ENCODE results near the gene DPYSL4.

Gene DPYSL4

DNA sequence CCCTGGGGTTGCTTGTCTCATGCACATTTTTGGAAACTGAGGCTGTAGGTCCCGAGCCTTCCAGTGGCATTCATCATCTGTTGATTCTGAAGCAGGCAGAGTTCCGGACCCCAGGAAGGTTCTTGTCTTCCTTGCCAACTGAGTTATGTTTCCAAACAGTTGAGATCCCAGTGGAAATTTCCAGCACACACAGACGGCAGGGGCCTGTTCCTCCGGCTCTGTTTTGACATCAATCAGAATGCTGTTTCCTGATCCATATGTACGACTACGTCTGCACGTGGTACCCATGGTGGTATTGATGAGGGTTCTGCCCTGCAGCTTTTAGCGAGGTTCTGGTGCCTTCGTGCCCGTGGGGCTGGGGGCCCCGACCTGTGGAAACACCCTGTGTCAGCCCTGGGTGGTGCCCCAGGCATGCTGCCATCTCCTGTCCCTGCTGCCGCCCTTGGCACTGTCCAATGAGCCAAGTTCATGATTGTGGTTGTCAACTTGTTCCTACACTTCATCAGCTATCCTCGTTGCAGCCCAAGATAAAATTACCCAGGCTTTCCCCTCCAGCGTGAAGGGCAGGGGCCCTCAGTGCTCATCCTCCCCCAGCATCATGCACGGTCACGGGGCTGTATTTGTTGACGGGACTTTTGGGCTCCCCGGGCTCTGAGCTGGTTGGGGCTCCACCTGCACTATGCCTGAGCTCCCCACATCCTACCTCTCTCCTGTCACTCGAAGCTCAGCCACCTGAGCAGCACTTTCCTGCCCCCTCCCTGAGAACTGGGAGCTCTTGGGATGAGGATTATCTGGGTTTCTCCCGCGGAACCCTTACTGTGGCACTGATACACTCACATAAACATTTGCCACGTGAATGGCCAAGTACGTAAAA, 7.8 kb upstream of the DPYSL4 start:
- DNase-seq (ENCODE audit: low read depth in 2 of 2), result no peak

DNA sequence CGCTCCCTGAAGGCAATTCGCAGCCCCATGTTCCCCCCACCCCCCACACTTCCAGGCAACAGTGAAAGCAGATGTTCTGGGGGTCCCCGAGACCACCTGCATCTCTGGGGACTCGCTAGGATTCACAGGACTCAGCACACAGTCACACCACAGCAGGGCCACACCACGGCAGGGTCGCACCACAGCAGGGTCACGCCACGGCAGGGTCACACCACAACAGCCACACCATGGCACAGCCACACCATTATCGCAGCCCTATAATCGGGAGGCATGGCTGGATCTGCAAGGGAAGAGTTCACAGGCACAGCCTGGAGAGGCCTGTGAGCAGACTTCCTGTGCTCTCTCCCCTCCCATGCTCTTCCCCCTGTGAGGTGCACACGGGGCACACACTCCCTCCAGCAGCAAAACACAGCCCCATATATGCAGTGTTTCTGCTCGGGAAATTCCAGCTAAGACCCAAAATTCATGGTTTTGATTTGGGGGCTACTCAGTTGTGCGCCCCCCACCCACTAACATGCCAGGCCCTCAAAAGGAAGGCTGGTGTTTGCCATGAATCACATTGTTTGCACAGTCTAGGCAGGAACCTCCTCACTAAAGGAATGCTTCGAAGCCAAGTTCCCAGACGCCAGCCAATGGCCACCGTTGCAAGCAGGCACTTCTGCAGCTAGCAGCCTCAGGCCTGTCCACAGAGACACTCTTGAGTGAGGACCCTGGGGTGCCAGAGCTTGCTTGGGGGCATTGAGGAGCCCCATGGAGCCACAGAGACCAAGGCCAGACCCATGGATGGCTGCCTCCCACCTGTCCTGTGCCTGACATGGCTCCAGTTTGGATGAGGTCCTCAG, 7.0 kb upstream of the DPYSL4 start:
- no peak for DNase-seq (ENCODE audit: low read depth in 2 of 2)

- DNase-seq (ENCODE audit: low read depth in 2 of 2), result no peak
Measured at GRCh38 chr10:132180736-132181135, 6.0 kb upstream of the DPYSL4 start.

GRCh38 chr10:132181691-132182425, 4.9 kb upstream of the DPYSL4 start:
- no peak for DNase-seq (ENCODE audit: low read depth in 2 of 2)

DNA sequence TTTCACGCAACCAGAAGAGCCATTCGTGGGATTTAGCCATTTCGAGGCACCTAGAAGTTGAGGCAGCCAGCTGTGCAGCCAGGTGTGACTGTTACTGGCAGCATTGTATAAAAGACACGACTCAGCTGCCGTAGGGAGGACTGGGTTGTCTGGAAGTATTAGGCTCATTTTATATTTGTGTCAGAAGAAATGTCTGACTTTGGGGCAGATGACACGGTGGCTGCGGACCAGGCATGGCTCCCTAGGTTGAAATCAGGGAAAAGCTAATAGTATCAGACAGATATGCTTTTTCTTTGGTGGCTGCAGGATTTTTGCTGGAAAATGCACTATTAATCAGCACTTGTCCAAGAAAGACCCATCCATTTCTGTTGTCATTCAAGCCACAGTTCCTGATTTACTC, 4.2 kb upstream of the DPYSL4 start:
- no peak for DNase-seq (ENCODE audit: low read depth in 2 of 2)

- DNase-seq (ENCODE audit: low read depth in 2 of 2), result no peak
Measured at GRCh38 chr10:132183046-132183445, 3.7 kb upstream of the DPYSL4 start.

DNA sequence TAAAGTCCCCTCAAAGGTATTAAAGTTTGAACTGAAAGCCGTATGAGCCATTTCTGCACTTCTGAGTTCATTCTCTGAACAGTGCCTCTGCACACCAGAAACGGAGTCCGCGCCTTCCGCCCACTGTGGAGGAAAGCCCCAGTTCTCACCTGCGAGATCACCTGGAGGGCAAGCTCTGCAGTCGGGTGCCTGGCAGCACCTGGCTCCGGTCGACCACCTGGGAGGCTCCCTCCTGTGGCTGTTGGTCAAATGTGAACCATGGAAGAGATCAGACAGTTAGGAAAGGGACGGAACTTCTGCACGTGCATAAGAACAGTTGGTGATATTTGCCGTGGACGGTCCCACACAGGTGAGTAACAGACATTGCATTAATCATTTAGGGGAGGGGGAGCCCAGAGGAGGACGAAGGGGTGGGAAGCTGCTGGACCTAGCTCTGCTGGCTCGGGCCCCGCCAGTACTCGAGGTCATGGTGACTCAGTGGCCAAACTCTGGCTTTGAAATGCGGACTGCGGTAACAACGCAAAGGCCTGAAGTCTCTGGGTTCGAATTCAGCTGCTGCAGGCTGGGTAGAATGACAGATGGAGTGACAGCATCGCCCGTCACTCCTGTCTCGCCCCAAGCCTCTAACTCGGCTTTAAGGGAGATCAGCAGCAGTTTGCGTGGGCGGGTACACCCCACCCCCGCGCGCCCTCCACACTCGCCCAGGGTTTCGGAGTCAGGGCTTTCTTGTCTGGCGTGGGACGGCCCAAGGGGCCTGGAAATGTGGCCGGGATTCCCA, 1.7 kb upstream of the DPYSL4 start:
- no peak for DNase-seq (ENCODE audit: low read depth in 2 of 2)

- DNase-seq (ENCODE audit: low read depth in 2 of 2), result peak in 1 of 2 donors; percentile 17
Measured at GRCh38 chr10:132185601-132186487, 904 bp upstream of the DPYSL4 start.

- no peak for DNase-seq (ENCODE audit: low read depth in 2 of 2)
Measured at GRCh38 chr10:132187430-132188138, 836 bp downstream of the DPYSL4 start.

DNA sequence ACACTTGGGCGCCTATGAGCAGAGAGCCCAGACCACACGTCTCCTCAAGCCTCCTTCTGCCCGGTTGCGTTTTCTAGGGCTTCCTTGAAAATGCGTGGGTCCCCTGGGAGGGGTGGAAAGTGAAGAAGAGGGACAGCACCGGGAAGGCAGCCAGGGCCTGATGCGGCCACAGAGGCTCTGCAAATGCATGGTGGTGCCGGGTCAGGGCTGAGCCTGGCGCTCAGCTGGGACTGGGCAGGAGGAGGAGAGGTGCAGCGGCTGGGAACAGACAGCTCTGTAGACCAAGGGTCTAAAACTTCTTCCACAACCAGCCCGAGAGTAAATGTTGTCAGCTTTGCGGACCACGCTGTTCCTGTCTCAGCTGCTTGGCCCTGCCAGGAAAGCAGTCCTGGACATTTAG, 1.6 kb downstream of the DPYSL4 start:
- DNase-seq (ENCODE audit: low read depth in 2 of 2), result no peak

DNA sequence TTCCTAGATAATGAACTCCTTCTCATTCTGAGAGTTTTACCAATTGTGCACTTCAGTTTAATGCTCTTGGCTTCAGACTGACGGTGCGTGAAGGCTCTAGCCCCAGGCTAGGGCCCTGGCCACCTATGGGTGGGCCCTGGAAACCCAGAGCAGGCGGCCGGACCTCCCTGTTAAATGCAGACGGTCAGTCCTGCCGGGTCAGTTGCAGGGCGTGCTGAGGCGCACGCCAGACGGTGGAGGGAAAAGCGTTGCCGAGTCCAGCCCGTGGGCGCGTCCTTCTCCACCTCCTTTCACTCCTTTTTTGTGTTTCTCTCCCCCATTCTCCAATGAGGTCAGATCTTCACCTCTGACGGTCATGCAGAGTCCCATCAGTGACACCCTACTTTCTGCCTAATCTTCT, 2.3 kb downstream of the DPYSL4 start:
- DNase-seq (ENCODE audit: low read depth in 2 of 2), result no peak

GRCh38 chr10:132189810-132190422, 3.2 kb downstream of the DPYSL4 start:
- no peak for DNase-seq (ENCODE audit: low read depth in 2 of 2)

GRCh38 chr10:132192076-132192975, 5.6 kb downstream of the DPYSL4 start:
- DNase-seq (ENCODE audit: low read depth in 2 of 2), result no peak

DNA sequence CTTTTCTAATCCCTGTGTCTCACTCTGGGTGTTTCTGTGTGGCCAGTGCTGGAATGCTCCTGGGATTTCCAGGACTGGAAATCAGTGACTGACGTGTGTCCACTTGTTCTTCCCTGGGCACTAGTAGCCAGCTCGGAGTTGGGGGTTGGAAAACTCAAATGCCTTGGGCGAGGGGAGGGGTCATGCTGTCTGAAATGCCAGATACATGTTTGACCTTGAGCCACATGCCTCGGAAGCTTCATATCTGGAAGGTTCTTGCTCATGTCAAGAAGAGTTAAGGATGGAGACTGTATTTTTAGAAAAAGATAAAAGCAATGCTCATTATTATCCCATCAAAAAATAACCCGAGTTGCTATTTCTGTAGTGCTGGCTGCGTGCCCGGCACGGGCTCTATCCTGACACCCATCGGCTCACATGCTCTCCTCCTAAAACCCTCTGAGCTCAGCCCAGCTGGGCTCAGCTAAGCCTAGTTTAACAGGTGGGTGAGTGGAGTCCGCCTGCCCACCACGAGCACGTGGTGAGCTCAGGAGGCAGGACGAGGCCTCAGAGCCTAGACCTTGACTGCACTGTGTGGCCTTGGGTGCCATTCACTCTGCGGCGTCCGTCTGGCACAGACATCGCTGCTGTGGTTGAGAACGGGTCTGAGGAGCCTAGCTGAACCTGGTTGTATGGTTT, 6.4 kb downstream of the DPYSL4 start:
- no peak for DNase-seq (ENCODE audit: low read depth in 2 of 2)

DNA sequence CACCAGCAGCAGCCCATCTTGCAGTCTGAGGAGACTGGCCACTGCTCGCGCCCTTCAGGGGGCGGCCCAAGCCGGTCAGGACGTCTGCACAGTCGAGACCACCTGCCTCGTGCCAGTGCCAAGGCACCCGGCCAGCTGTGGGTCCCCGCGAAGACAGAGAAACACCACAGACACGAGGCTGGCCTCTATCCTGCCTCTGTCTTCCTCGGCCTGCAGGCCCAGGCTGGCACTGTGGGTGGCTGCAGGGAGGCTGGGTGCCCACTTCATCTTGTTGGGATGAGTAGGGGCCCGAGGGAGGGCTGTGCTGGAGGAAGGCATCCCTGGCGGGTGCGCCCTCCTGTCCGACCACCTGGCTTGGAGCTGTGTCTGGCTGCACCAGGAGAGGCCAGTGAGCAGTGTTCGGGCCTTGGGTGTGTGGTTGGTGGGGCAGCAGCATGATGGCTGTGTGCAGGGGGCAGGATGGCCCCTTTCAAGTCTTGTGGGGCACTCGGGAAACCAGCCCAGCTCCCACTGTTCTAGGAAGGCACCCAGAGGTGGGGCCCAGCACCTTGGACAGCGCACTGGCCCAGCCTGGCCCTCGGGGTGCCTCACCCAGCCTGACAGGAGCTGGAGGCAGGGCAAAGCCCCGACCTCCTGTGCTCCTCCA, 7.3 kb downstream of the DPYSL4 start:
- DNase-seq (ENCODE audit: low read depth in 2 of 2), result no peak

DNA sequence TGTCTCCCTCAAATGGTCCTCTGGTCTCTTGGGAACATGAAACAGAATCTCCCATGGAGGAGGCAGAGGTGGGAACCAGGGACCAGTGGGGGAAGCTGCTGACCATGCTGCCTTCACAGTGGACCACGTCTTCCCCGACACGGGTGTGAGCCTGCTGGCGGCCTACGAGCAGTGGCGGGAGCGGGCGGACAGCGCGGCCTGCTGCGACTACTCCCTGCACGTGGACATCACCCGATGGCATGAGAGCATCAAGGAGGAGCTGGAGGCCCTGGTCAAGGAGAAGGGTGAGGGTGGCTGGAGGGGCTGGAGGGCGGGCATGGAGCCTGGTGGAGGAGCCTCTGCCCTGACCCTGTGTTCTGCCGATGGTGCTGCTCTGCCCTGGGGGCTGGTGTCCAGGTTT, 8.0 kb downstream of the DPYSL4 start:
- no peak for DNase-seq (ENCODE audit: low read depth in 2 of 2)
